Natural killer cell treated with Interleukin-12 subunit alpha and Interleukin-12 subunit beta and Interleukin-15 and Interleukin-18, amount 100 ng/mL, for 72 hours (primary cell): ENCODE measurements around the gene RABGAP1. TPM values are rescaled to one million over a fixed set of nuclear protein-coding genes. Genes with fewer than 3 reads are reported as not detected.
A peak's percentile ranks its signal among the peaks of the same experiment; 100 is the strongest.

ENCODE experiments used
- ATAC-seq, 2 donors: fragments of 150-1000 bp; cut with Tn5 transposase in 1 of 2; sonication (Bioruptor Pico), chemical (Tn5 transposase) in 1 of 2; 2 replicates each; pipeline ENCODE4 v1.10.0; 2021
- DNase-seq: peaks from one replicate; pipeline ENCODE4 v3.0.0; 2022; ENCODE audit warnings: low spot score
- H3K27ac Mint-ChIP-seq, 2 donors: 1 replicate in 1 of 2; 2 replicates in 1 of 2; pipeline ENCODE4 v1.8.0; 2022; ENCODE audit warnings: mixed read lengths in 2 of 2, mild to moderate bottlenecking in 1 of 2, moderate library complexity in 1 of 2
- H3K27me3 Mint-ChIP-seq, 2 donors: 1 replicate in 1 of 2; 2 replicates in 1 of 2; pipeline ENCODE4 v1.8.0; 2022; ENCODE audit warnings: mixed read lengths in 2 of 2
- H3K36me3 Mint-ChIP-seq: one replicate; pipeline ENCODE4 v1.8.0; 2022; ENCODE audit warnings: mixed read lengths
- H3K4me1 Mint-ChIP-seq, 2 donors: 1 replicate in 1 of 2; 2 replicates in 1 of 2; pipeline ENCODE4 v1.8.0; 2022; ENCODE audit warnings: low read depth in 2 of 2, mixed read lengths in 2 of 2, mild to moderate bottlenecking in 1 of 2
- H3K4me3 Mint-ChIP-seq: one replicate; pipeline ENCODE4 v1.8.0; 2022; ENCODE audit warnings: mixed read lengths
- H3K9me3 Mint-ChIP-seq: 2 replicates; pipeline ENCODE4 v1.8.0; 2022; ENCODE audit warnings: mixed read lengths
- total RNA-seq, 2 donors: library from RNA; stranded (reverse); gene quantifications; one replicate each; pipeline ENCODE4 v1.2.3, GENCODE V29; 2022

RABGAP1 gene
- total RNA-seq, 2 donors from 2014 or later = 27.6 to 31.2 TPM

GRCh38 chr9:122954253-122954691 is 13.5 kb downstream of the RABGAP1 start:
- no peaks in the 10 kb centered on the region for H3K9me3 Mint-ChIP-seq
- H3K27ac Mint-ChIP-seq = no peak overlapping the region
- H3K4me1 Mint-ChIP-seq = peaks cover 5 to 20% of the 10 kb centered on the region in 2 donors
- ATAC-seq = no peak
- no peaks in the 10 kb centered on the region for H3K27me3 Mint-ChIP-seq
- H3K36me3 Mint-ChIP-seq = peaks cover 6% of the 10 kb centered on the region
- no peak for DNase-seq
- no peak overlapping the region for H3K4me3 Mint-ChIP-seq

- ATAC-seq (no peak), DNase-seq (no peak)
- H3K9me3 Mint-ChIP-seq = no peaks in the 10 kb centered on the region
- H3K27me3 Mint-ChIP-seq = no peaks in the 10 kb centered on the region
- H3K4me1 Mint-ChIP-seq = peaks cover 0 to 10% of the 10 kb centered on the region in 2 donors
- no peak overlapping the region for H3K27ac Mint-ChIP-seq
- no peak overlapping the region for H3K4me3 Mint-ChIP-seq
- peaks cover 17% of the 10 kb centered on the region for H3K36me3 Mint-ChIP-seq
Observed at GRCh38 chr9:122955961-122956360, 15.1 kb downstream of the RABGAP1 start.

- Mint-ChIP-seq H3K4me3 (no peak overlapping the region), H3K36me3 (peaks cover 18% of the 10 kb centered on the region), H3K27ac (no peak overlapping the region), H3K9me3 (no peaks in the 10 kb centered on the region), H3K27me3 (no peaks in the 10 kb centered on the region), H3K4me1 (peaks cover 0 to 3% of the 10 kb centered on the region in 2 donors)
- ATAC-seq = no peak
- no peak for DNase-seq
Observed at GRCh38 chr9:122961139-122961538, 20.3 kb downstream of the RABGAP1 start.

- ATAC-seq (no peak), DNase-seq (no peak)
- no peak overlapping the region for H3K27ac Mint-ChIP-seq
- H3K4me3 Mint-ChIP-seq = no peak overlapping the region
- peaks cover 0 to 4% of the 10 kb centered on the region in 2 donors for H3K4me1 Mint-ChIP-seq
- H3K9me3 Mint-ChIP-seq = no peaks in the 10 kb centered on the region
- no peaks in the 10 kb centered on the region for H3K36me3 Mint-ChIP-seq
- H3K27me3 Mint-ChIP-seq = no peaks in the 10 kb centered on the region
Observed at GRCh38 chr9:122975196-122975595, 34.4 kb downstream of the RABGAP1 start.

GRCh38 chr9:122978601-122979000 is 37.8 kb downstream of the RABGAP1 start:
- Mint-ChIP-seq H3K27me3 (no peaks in the 10 kb centered on the region), H3K36me3 (no peaks in the 10 kb centered on the region), H3K9me3 (no peaks in the 10 kb centered on the region), H3K27ac (no peak overlapping the region), H3K4me3 (no peak overlapping the region), H3K4me1 (peaks cover 0 to 4% of the 10 kb centered on the region in 2 donors)
- DNase-seq (no peak), ATAC-seq (no peak)

GRCh38 chr9:122986010-122986409 is 45.2 kb downstream of the RABGAP1 start:
- ATAC-seq (no peak), DNase-seq (no peak)
- H3K4me3 Mint-ChIP-seq = no peak overlapping the region
- peaks cover 6% of the 10 kb centered on the region for H3K36me3 Mint-ChIP-seq
- no peak overlapping the region for H3K27ac Mint-ChIP-seq
- H3K27me3 Mint-ChIP-seq = no peaks in the 10 kb centered on the region
- no peaks in the 10 kb centered on the region for H3K9me3 Mint-ChIP-seq
- H3K4me1 Mint-ChIP-seq = peaks cover 2 to 6% of the 10 kb centered on the region in 2 donors

- Mint-ChIP-seq H3K27ac (no peak overlapping the region), H3K4me1 (peaks cover 2 to 6% of the 10 kb centered on the region in 2 donors), H3K27me3 (no peaks in the 10 kb centered on the region), H3K36me3 (peaks cover 6% of the 10 kb centered on the region), H3K9me3 (no peaks in the 10 kb centered on the region), H3K4me3 (no peak overlapping the region)
- no peak for DNase-seq
- no peak for ATAC-seq
Observed at GRCh38 chr9:122988141-122988540, 47.3 kb downstream of the RABGAP1 start.

- Mint-ChIP-seq H3K36me3 (peaks cover 6% of the 10 kb centered on the region), H3K27me3 (no peaks in the 10 kb centered on the region), H3K4me1 (peaks cover 2 to 6% of the 10 kb centered on the region in 2 donors), H3K27ac (peak overlapping the region; percentile 51 to 76), H3K4me3 (peak overlapping the region; percentile 21), H3K9me3 (no peaks in the 10 kb centered on the region)
- ATAC-seq (peak in 1 of 2 donors; percentile 88), DNase-seq (no peak)
Observed at GRCh38 chr9:122988920-122989621, 48.3 kb downstream of the RABGAP1 start.

GRCh38 chr9:122991370-122991830 is 50.6 kb downstream of the RABGAP1 start:
- no peaks in the 10 kb centered on the region for H3K27me3 Mint-ChIP-seq
- no peak overlapping the region for H3K4me3 Mint-ChIP-seq
- H3K27ac Mint-ChIP-seq = no peak overlapping the region
- no peaks in the 10 kb centered on the region for H3K9me3 Mint-ChIP-seq
- H3K36me3 Mint-ChIP-seq = no peaks in the 10 kb centered on the region
- H3K4me1 Mint-ChIP-seq = peaks cover 2 to 6% of the 10 kb centered on the region in 2 donors
- DNase-seq (no peak), ATAC-seq (peak; percentile 67 to 77)

- Mint-ChIP-seq H3K27ac (no peak overlapping the region), H3K4me3 (no peak overlapping the region), H3K36me3 (peaks cover 19% of the 10 kb centered on the region), H3K9me3 (no peaks in the 10 kb centered on the region), H3K4me1 (no peaks in the 10 kb centered on the region), H3K27me3 (no peaks in the 10 kb centered on the region)
- DNase-seq = no peak
- ATAC-seq = no peak
Observed at GRCh38 chr9:122996586-122996985, 55.8 kb downstream of the RABGAP1 start.

- H3K4me1 Mint-ChIP-seq = no peaks in the 10 kb centered on the region
- H3K36me3 Mint-ChIP-seq = peaks cover 19% of the 10 kb centered on the region
- DNase-seq (no peak), ATAC-seq (no peak)
- no peaks in the 10 kb centered on the region for H3K27me3 Mint-ChIP-seq
- no peak overlapping the region for H3K27ac Mint-ChIP-seq
- no peaks in the 10 kb centered on the region for H3K9me3 Mint-ChIP-seq
- no peak overlapping the region for H3K4me3 Mint-ChIP-seq
Observed at GRCh38 chr9:122998448-122998847, 57.6 kb downstream of the RABGAP1 start.

GRCh38 chr9:123000371-123001068 is 59.7 kb downstream of the RABGAP1 start:
- Mint-ChIP-seq H3K27ac (no peak overlapping the region), H3K36me3 (peaks cover 19% of the 10 kb centered on the region), H3K27me3 (no peaks in the 10 kb centered on the region), H3K4me1 (no peaks in the 10 kb centered on the region), H3K4me3 (no peak overlapping the region), H3K9me3 (no peaks in the 10 kb centered on the region)
- ATAC-seq = no peak
- DNase-seq = no peak

- Mint-ChIP-seq H3K4me3 (no peak overlapping the region), H3K36me3 (peaks cover 26% of the 10 kb centered on the region), H3K4me1 (no peaks in the 10 kb centered on the region), H3K27ac (no peak overlapping the region), H3K9me3 (no peaks in the 10 kb centered on the region), H3K27me3 (no peaks in the 10 kb centered on the region)
- DNase-seq (no peak), ATAC-seq (no peak)
Observed at GRCh38 chr9:123002754-123003153, 61.9 kb downstream of the RABGAP1 start.

- Mint-ChIP-seq H3K9me3 (no peaks in the 10 kb centered on the region), H3K4me3 (no peak overlapping the region), H3K27ac (no peak overlapping the region), H3K4me1 (no peaks in the 10 kb centered on the region), H3K27me3 (no peaks in the 10 kb centered on the region), H3K36me3 (peaks cover 26% of the 10 kb centered on the region)
- ATAC-seq (no peak), DNase-seq (no peak)
Observed at GRCh38 chr9:123003466-123003865, 62.6 kb downstream of the RABGAP1 start.
